ENCODE data around the gene SRPRA. TPM values are rescaled to one million over a fixed set of nuclear protein-coding genes. Genes with fewer than 3 reads are reported as not detected.
"Not testable (repeated sequence)": the region's sequence is repeated elsewhere in the genome, so short reads cannot be mapped to it uniquely, and the experiment has no call there.

SRPRA gene
- total RNA-seq, 1 donor from 2014 or later = 86.2 TPM

GRCh38 chr11:126311401-126312291 is 43.0 kb upstream of the SRPRA start:
- Histone ChIP-seq H3K4me3 (ENCODE audit: low read depth, low read length) (no peak overlapping the region), H3K27me3 (ENCODE audit: control insufficient read depth, insufficient read depth, low read length) (no peaks in the 10 kb centered on the region), H3K36me3 (ENCODE audit: control insufficient read depth, insufficient read depth, low read length) (no peaks in the 10 kb centered on the region)
- TF ChIP-seq, protein P1, sequence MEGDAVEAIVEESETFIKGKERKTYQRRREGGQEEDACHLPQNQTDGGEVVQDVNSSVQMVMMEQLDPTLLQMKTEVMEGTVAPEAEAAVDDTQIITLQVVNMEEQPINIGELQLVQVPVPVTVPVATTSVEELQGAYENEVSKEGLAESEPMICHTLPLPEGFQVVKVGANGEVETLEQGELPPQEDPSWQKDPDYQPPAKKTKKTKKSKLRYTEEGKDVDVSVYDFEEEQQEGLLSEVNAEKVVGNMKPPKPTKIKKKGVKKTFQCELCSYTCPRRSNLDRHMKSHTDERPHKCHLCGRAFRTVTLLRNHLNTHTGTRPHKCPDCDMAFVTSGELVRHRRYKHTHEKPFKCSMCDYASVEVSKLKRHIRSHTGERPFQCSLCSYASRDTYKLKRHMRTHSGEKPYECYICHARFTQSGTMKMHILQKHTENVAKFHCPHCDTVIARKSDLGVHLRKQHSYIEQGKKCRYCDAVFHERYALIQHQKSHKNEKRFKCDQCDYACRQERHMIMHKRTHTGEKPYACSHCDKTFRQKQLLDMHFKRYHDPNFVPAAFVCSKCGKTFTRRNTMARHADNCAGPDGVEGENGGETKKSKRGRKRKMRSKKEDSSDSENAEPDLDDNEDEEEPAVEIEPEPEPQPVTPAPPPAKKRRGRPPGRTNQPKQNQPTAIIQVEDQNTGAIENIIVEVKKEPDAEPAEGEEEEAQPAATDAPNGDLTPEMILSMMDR (IDR thresholded peaks at IDR 0.05; ENCODE audit: insufficient read depth, low read length, poor library complexity, severe bottlenecking) = no peak
- no peak for DNase-seq (ENCODE audit: low read depth)

DNA sequence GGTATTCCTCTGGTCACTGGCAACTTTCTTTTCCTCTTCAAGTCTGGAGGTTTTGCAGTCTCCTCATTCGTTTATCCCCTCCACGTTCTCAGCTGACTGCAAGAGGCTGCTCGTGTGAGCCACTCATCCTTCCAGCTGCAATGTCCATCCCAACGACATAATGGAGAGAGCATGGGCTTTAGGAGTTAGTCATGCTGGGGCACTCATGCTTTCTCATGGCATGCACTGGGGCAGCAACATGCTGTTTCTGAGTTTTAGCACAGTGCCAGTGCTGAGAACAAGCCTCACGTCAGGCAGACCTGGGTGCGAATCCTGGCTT is 42.3 kb upstream of the SRPRA start:
- no peak for DNase-seq (ENCODE audit: low read depth)
- Histone ChIP-seq H3K36me3 (ENCODE audit: control insufficient read depth, insufficient read depth, low read length) (no peaks in the 10 kb centered on the region), H3K27me3 (ENCODE audit: control insufficient read depth, insufficient read depth, low read length) (no peaks in the 10 kb centered on the region), H3K4me3 (ENCODE audit: low read depth, low read length) (no peak overlapping the region)
- TF ChIP-seq, protein P1 (IDR thresholded peaks at IDR 0.05; ENCODE audit: insufficient read depth, low read length, poor library complexity, severe bottlenecking) = no peak

- H3K36me3 ChIP-seq (ENCODE audit: control insufficient read depth, insufficient read depth, low read length) = no peaks in the 10 kb centered on the region
- DNase-seq (ENCODE audit: low read depth) = no peak
- no peak overlapping the region for H3K4me3 ChIP-seq (ENCODE audit: low read depth, low read length)
- TF ChIP-seq, protein P1 (IDR thresholded peaks at IDR 0.05; ENCODE audit: insufficient read depth, low read length, poor library complexity, severe bottlenecking) = peak; percentile 87
- no peaks in the 10 kb centered on the region for H3K27me3 ChIP-seq (ENCODE audit: control insufficient read depth, insufficient read depth, low read length)
Measured at GRCh38 chr11:126310200-126310991, 41.7 kb upstream of the SRPRA start.

GRCh38 chr11:126308771-126309170 is 40.1 kb upstream of the SRPRA start:
- H3K4me3 ChIP-seq (ENCODE audit: low read depth, low read length); H3K27me3 ChIP-seq (ENCODE audit: control insufficient read depth, insufficient read depth, low read length); H3K36me3 ChIP-seq (ENCODE audit: control insufficient read depth, insufficient read depth, low read length); DNase-seq (ENCODE audit: low read depth): not testable (repeated sequence)

- TF ChIP-seq, protein P1 (IDR thresholded peaks at IDR 0.05; ENCODE audit: insufficient read depth, low read length, poor library complexity, severe bottlenecking) = no peak
- no peaks in the 10 kb centered on the region for H3K36me3 ChIP-seq (ENCODE audit: control insufficient read depth, insufficient read depth, low read length)
- no peak for DNase-seq (ENCODE audit: low read depth)
- H3K27me3 ChIP-seq (ENCODE audit: control insufficient read depth, insufficient read depth, low read length) = no peaks in the 10 kb centered on the region
- no peak overlapping the region for H3K4me3 ChIP-seq (ENCODE audit: low read depth, low read length)
Measured at GRCh38 chr11:126308271-126308671, 39.6 kb upstream of the SRPRA start.

DNA sequence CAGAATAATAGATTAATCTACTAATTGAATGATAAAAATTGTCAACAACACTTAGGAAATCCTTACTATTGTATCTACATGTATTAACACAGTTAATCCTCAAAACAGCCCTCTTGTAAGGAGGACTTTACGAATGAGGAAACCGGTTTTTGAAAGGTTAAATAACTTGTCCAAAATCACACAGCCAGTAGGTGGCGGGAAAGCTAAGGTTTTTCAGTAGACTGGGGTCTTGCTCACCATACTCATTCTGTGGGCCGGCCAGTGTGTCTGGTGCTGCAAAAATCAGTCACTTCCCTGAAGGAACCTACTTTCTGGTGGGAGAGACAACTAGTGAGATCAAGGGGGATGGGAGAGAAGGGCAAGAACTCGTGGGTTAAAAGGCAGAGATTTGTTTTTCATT is 39.0 kb upstream of the SRPRA start:
- DNase-seq (ENCODE audit: low read depth) = no peak

More for the DNA sequence above, 39.0 kb upstream of the SRPRA start:
- H3K27me3 ChIP-seq (ENCODE audit: control insufficient read depth, insufficient read depth, low read length) = no peaks in the 10 kb centered on the region
- H3K4me3 ChIP-seq (ENCODE audit: low read depth, low read length) = no peak overlapping the region
- H3K36me3 ChIP-seq (ENCODE audit: control insufficient read depth, insufficient read depth, low read length) = no peaks in the 10 kb centered on the region
- TF ChIP-seq, protein P1 (IDR thresholded peaks at IDR 0.05; ENCODE audit: insufficient read depth, low read length, poor library complexity, severe bottlenecking) = peak; percentile 50
